ENCODE data around the gene LRRC4C. TPM values are rescaled to one million over a fixed set of nuclear protein-coding genes. Genes with fewer than 3 reads are reported as not detected.

The LRRC4C gene
- total and polyA plus RNA-seq, 10 of the 15 experiments (the other 5 are each of a cell fraction or from before 2014, with no cell fraction given) = 1.5 TPM; not detected in 9

DNA sequence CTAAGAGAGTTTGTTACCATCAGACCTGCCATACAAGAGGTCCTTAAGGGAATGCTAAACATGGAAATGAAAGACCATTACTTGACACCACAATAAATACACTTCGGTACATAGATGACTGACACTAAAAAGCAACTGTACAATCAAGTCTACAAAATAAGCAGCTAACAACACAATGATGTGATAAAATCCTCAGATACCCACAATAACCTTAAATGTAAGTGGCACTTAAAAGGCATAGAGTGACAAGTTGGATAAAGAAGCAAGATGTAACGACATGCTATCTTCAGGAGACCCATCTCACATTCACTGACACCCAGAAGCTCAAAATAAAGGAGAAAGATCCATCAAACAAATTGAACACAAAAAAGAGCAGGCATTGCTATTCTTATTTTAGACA lies 107.6 kb downstream of the LRRC4C start:
- Histone ChIP-seq H3K4me1 (ENCODE audit: control insufficient read depth, insufficient read depth, low read length) (no peaks in the 10 kb centered on the region), H3K9me3 (replicated peaks; ENCODE audit: control insufficient read depth, insufficient read depth, low read length) (no peaks in the 10 kb centered on the region), H2AFZ (ENCODE audit: control insufficient read depth, low read depth, low read length) (no peak overlapping the region), H3K4me2 (ENCODE audit: control insufficient read depth, insufficient read depth) (no peak overlapping the region), H3K36me3 (ENCODE audit: control insufficient read depth in 2 of 2, insufficient read depth in 2 of 2, low read length in 1 of 2) (no peaks in the 10 kb centered on the region), H3K27ac (ENCODE audit: control insufficient read depth, insufficient read depth) (no peak overlapping the region), H3K27me3 (replicated peaks in 1 of 2; ENCODE audit: control insufficient read depth in 2 of 2, insufficient read depth in 2 of 2, low read length in 1 of 2) (no peaks in the 10 kb centered on the region), H3K9ac (ENCODE audit: control insufficient read depth, insufficient read depth, low read length) (no peak overlapping the region), H3K79me2 (ENCODE audit: control insufficient read depth, insufficient read depth, low read length) (no peaks in the 10 kb centered on the region), H3K4me3 (no peak overlapping the region), H4K20me1 (ENCODE audit: control insufficient read depth, insufficient read depth) (no peaks in the 10 kb centered on the region)
- ChIA-PET SMC1A (ENCODE audit: uncharacterized antibody, unreplicated experiment) (no interaction called here), RAD21 (ENCODE audit: unreplicated experiment) (no interaction called here), CTCF (no interaction called here), POLR2A (no interaction called here)
- intact Hi-C loops (cut with micrococcal nuclease; ENCODE audit: unreplicated experiment) (no loop called here), in situ Hi-C loops (cut with MboI) (no loop called here)
- WGBS (ENCODE audit: insufficient coverage, insufficient replicate concordance, low lambda C conversion rate, missing lambda C conversion rate) = 51% methylated on average over 2 of the region's 2 CpGs
- DNase-seq (ENCODE audit: low read depth, low spot score) (no peak), ATAC-seq (no peak), FAIRE-seq (no peak)
- no peak for TF ChIP-seq CHD2 (IDR thresholded peaks at IDR 0.05; ENCODE audit: borderline replicate concordance, low read depth, low read length)
- no peak for TF ChIP-seq BHLHE40 (IDR thresholded peaks at IDR 0.05; ENCODE audit: borderline replicate concordance in 1 of 2, low read depth in 2 of 2, low read length in 1 of 2)
- TF ChIP-seq STAT3 (IDR thresholded peaks at IDR 0.05; ENCODE audit: low read depth, low read length) = no peak
- no peak for TF ChIP-seq HCFC1 (IDR thresholded peaks at IDR 0.05; ENCODE audit: low read length)
- TF ChIP-seq HDAC2 (IDR thresholded peaks at IDR 0.05) = no peak
- BruUV-seq (replicated peaks) = no TSS peak

GRCh38 chr11:41346042-41346441 lies 113.4 kb downstream of the LRRC4C start:
- H3K27ac ChIP-seq (ENCODE audit: control insufficient read depth, insufficient read depth) = no peak overlapping the region
- ATAC-seq (no peak), DNase-seq (ENCODE audit: low read depth, low spot score) (no peak), FAIRE-seq (no peak)
- BruUV-seq (replicated peaks) = no TSS peak
- SMC1A ChIA-PET (ENCODE audit: uncharacterized antibody, unreplicated experiment) = no interaction called here
- H3K79me2 ChIP-seq (ENCODE audit: control insufficient read depth, insufficient read depth, low read length) = no peaks in the 10 kb centered on the region
- no peaks in the 10 kb centered on the region for H4K20me1 ChIP-seq (ENCODE audit: control insufficient read depth, insufficient read depth)
- intact Hi-C loops (cut with micrococcal nuclease; ENCODE audit: unreplicated experiment) (no loop called here), in situ Hi-C loops (cut with MboI) (no loop called here)
- H3K36me3 ChIP-seq (ENCODE audit: control insufficient read depth in 2 of 2, insufficient read depth in 2 of 2, low read length in 1 of 2) = no peaks in the 10 kb centered on the region
- RAD21 ChIA-PET (ENCODE audit: unreplicated experiment) = no interaction called here
- H3K9me3 ChIP-seq (replicated peaks; ENCODE audit: control insufficient read depth, insufficient read depth, low read length) = no peaks in the 10 kb centered on the region
- no peaks in the 10 kb centered on the region for H3K27me3 ChIP-seq (replicated peaks in 1 of 2; ENCODE audit: control insufficient read depth in 2 of 2, insufficient read depth in 2 of 2, low read length in 1 of 2)
- H2AFZ ChIP-seq (ENCODE audit: control insufficient read depth, low read depth, low read length) = no peak overlapping the region
- H3K4me1 ChIP-seq (ENCODE audit: control insufficient read depth, insufficient read depth, low read length) = no peaks in the 10 kb centered on the region
- POLR2A ChIA-PET = no interaction called here
- H3K9ac ChIP-seq (ENCODE audit: control insufficient read depth, insufficient read depth, low read length) = no peak overlapping the region
- no peak overlapping the region for H3K4me3 ChIP-seq
- CTCF ChIA-PET = no interaction called here
- H3K4me2 ChIP-seq (ENCODE audit: control insufficient read depth, insufficient read depth) = no peak overlapping the region
- TF ChIP-seq USF2 (IDR thresholded peaks at IDR 0.05; ENCODE audit: borderline replicate concordance, low read depth, low read length) (no peak), IKZF1 (conservative IDR thresholded peaks at IDR 0.05) (no peak), SIX5 (IDR thresholded peaks at IDR 0.05; ENCODE audit: low read depth, low read length, severe bottlenecking) (no peak), PAX8 (IDR thresholded peaks at IDR 0.05) (no peak), RBBP5 (conservative IDR thresholded peaks at IDR 0.05) (no peak), SREBF1 (IDR thresholded peaks at IDR 0.05; ENCODE audit: low read length) (no peak), EGR1 (IDR thresholded peaks at IDR 0.05; ENCODE audit: borderline replicate concordance in 1 of 2, low read depth in 2 of 2, low read length in 2 of 2) (no peak), MTA3 (IDR thresholded peaks at IDR 0.05; ENCODE audit: borderline replicate concordance, low read length) (no peak)
- TF ChIP-seq, protein P1, sequence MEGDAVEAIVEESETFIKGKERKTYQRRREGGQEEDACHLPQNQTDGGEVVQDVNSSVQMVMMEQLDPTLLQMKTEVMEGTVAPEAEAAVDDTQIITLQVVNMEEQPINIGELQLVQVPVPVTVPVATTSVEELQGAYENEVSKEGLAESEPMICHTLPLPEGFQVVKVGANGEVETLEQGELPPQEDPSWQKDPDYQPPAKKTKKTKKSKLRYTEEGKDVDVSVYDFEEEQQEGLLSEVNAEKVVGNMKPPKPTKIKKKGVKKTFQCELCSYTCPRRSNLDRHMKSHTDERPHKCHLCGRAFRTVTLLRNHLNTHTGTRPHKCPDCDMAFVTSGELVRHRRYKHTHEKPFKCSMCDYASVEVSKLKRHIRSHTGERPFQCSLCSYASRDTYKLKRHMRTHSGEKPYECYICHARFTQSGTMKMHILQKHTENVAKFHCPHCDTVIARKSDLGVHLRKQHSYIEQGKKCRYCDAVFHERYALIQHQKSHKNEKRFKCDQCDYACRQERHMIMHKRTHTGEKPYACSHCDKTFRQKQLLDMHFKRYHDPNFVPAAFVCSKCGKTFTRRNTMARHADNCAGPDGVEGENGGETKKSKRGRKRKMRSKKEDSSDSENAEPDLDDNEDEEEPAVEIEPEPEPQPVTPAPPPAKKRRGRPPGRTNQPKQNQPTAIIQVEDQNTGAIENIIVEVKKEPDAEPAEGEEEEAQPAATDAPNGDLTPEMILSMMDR (IDR thresholded peaks at IDR 0.05 in 2 of 3, conservative IDR thresholded peaks at IDR 0.05 in 1 of 3; ENCODE audit: control insufficient read depth in 2 of 3, extremely low read depth in 1 of 3, insufficient read depth in 1 of 3, low read depth in 3 of 3, low read length in 3 of 3) = no peak
- WGBS (ENCODE audit: insufficient coverage, insufficient replicate concordance, low lambda C conversion rate, missing lambda C conversion rate) = 17% methylated on average over 2 of the region's 2 CpGs
